GM13977 (cell line): ENCODE results near the gene KLF15.

Source experiments
- DNase-seq: peaks from one replicate; pipeline ENCODE4 v3.0.0; 2012; ENCODE audit warnings: low spot score
- CTCF ChIP-seq: IDR thresholded peaks from 2 replicates; pipeline ENCODE4 v1.5.1; 2012; ENCODE audit warnings: mild to moderate bottlenecking, control low read depth; ENCODE audit not compliant: insufficient read depth; ENCODE audit errors: extremely low read depth, missing control alignments
- in situ Hi-C: fragments of 300-500 bp; cut with MboI; formaldehyde crosslinking; loops from one replicate; pipeline ENCODE4 v1.12.0; 2022; ENCODE audit warnings: low sequenced_read_pairs, low pct_unique_long_range_greater_than_20kb, mixed read lengths, inconsistent platforms; ENCODE audit not compliant: unreplicated experiment

KLF15 gene

GRCh38 chr3:126356373-126357264 is 589 bp downstream of the KLF15 start:
- peak; percentile 56 for DNase-seq
- in situ Hi-C loops: no loop called here
- TF ChIP-seq CTCF: no peak

- in situ Hi-C loops: no loop called here
- no peak for TF ChIP-seq CTCF
- peak; percentile 72 for DNase-seq
Observed at GRCh38 chr3:126355777-126356372, 1.3 kb downstream of the KLF15 start.

GRCh38 chr3:126355251-126355650 is 2.0 kb downstream of the KLF15 start:
- no peak for TF ChIP-seq CTCF
- in situ Hi-C loops: no loop called here
- DNase-seq: no peak

- no peak for DNase-seq
- in situ Hi-C loops: no loop called here
- no peak for TF ChIP-seq CTCF
Observed at GRCh38 chr3:126354776-126355175, 2.4 kb downstream of the KLF15 start.

GRCh38 chr3:126353694-126354321 is 3.4 kb downstream of the KLF15 start:
- DNase-seq: no peak
- TF ChIP-seq CTCF: no peak
- in situ Hi-C loops: no loop called here

- in situ Hi-C loops: no loop called here
- DNase-seq: no peak
- TF ChIP-seq CTCF: no peak
Observed at GRCh38 chr3:126352476-126353454, 4.4 kb downstream of the KLF15 start.
